ENCODE measurements around the gene KREMEN1. TPM values are rescaled to one million over a fixed set of nuclear protein-coding genes. Genes with fewer than 3 reads are reported as not detected.

Gene KREMEN1
- total and polyA plus RNA-seq, 8 donors = 5.4 to 34.5 (median 11.6) TPM

- intact Hi-C loops (cut with DNase I; ENCODE audit: low total_unique reads) = loop anchor here (10.0 kb wide), 2 partner anchors 57 to 147 kb away; partner anchors contain the start of gene ZNRF3
- H3K36me3 ChIP-seq = no peaks in the 10 kb centered on the region
- WGBS, 5 donors = 16 to 31% (median 20%) methylated on average over 13 to 18 of the region's 18 CpGs
- peak overlapping the region; percentile 73 to 95 (median 91) for H3K27ac ChIP-seq
- peaks cover 36 to 54% (median 50%) of the 10 kb centered on the region in 4 donors for H3K4me1 ChIP-seq
- H3K9me3 ChIP-seq = no peaks in the 10 kb centered on the region
- DNase-seq = peak; percentile 44 to 88
- TF ChIP-seq CTCF (IDR thresholded peaks at IDR 0.05) (peak in 1 of 7 experiments; percentile 6), EP300 (IDR thresholded peaks at IDR 0.05) (no peak), POLR2AphosphoS5 (IDR thresholded peaks at IDR 0.05) (peak; percentile 29 to 63 (median 32))
- peaks cover 0 to 20% (median 0%) of the 10 kb centered on the region in 3 donors for H3K27me3 ChIP-seq
- peak overlapping the region; percentile 41 to 52 (median 48) for H3K4me3 ChIP-seq
Observed at GRCh38 chr22:29031227-29032011, 41.4 kb upstream of the KREMEN1 start.

GRCh38 chr22:29032014-29032475 is 40.8 kb upstream of the KREMEN1 start:
- Histone ChIP-seq H3K27ac (peak overlapping the region; percentile 73 to 95 (median 91)), H3K36me3 (no peaks in the 10 kb centered on the region), H3K27me3 (peaks cover 0 to 20% (median 0%) of the 10 kb centered on the region in 3 donors), H3K4me3 (peak overlapping the region in 1 of 4 donors; percentile 51), H3K9me3 (no peaks in the 10 kb centered on the region), H3K4me1 (peaks cover 36 to 54% (median 50%) of the 10 kb centered on the region in 4 donors)
- no peak for TF ChIP-seq EP300 (IDR thresholded peaks at IDR 0.05)
- TF ChIP-seq POLR2AphosphoS5 (IDR thresholded peaks at IDR 0.05) = no peak
- TF ChIP-seq CTCF (IDR thresholded peaks at IDR 0.05) = no peak
- no peak for TF ChIP-seq POLR2A (IDR thresholded peaks at IDR 0.05)
- WGBS, 5 donors = 63 to 78% (median 76%) methylated on average over 8 of the region's 8 CpGs
- intact Hi-C loops (cut with DNase I; ENCODE audit: low total_unique reads) = loop anchor here (10.0 kb wide), 2 partner anchors 57 to 147 kb away; partner anchors contain the start of gene ZNRF3
- no peak for DNase-seq

- H3K4me3 ChIP-seq = no peak overlapping the region
- no peak for TF ChIP-seq EP300 (IDR thresholded peaks at IDR 0.05)
- no peak for TF ChIP-seq CTCF (IDR thresholded peaks at IDR 0.05)
- TF ChIP-seq POLR2A (IDR thresholded peaks at IDR 0.05) = no peak
- TF ChIP-seq POLR2AphosphoS5 (IDR thresholded peaks at IDR 0.05) = peak in 1 of 3 donors; percentile 58
- no peaks in the 10 kb centered on the region for H3K36me3 ChIP-seq
- H3K27me3 ChIP-seq = peaks cover 0 to 20% (median 0%) of the 10 kb centered on the region in 3 donors
- H3K9me3 ChIP-seq = no peaks in the 10 kb centered on the region
- WGBS, 5 donors = 27 to 57% (median 41%) methylated on average over 2 of the region's 2 CpGs
- peak overlapping the region; percentile 1 to 95 (median 91) for H3K27ac ChIP-seq
- intact Hi-C loops (cut with DNase I; ENCODE audit: low total_unique reads) = loop anchor here (10.0 kb wide), 2 partner anchors 58 to 148 kb away; partner anchors contain the start of gene ZNRF3
- DNase-seq = peak; percentile 34 to 40
- peaks cover 36 to 57% (median 50%) of the 10 kb centered on the region in 4 donors for H3K4me1 ChIP-seq
Observed at GRCh38 chr22:29032584-29032983, 40.3 kb upstream of the KREMEN1 start.

GRCh38 chr22:29037340-29037932 is 35.4 kb upstream of the KREMEN1 start:
- no peaks in the 10 kb centered on the region for H3K9me3 ChIP-seq
- no peak for TF ChIP-seq EP300 (IDR thresholded peaks at IDR 0.05)
- TF ChIP-seq POLR2AphosphoS5 (IDR thresholded peaks at IDR 0.05) = no peak
- TF ChIP-seq POLR2A (IDR thresholded peaks at IDR 0.05) = no peak
- TF ChIP-seq CTCF (IDR thresholded peaks at IDR 0.05) = no peak
- no peak overlapping the region for H3K4me3 ChIP-seq
- no peak for DNase-seq
- H3K27ac ChIP-seq = peak overlapping the region in 2 of 5 donors; percentile 36 to 59
- intact Hi-C loops (cut with DNase I; ENCODE audit: low total_unique reads) = loop anchor here (10.0 kb wide), 2 partner anchors 63 to 153 kb away; partner anchors contain the start of gene ZNRF3
- no peaks in the 10 kb centered on the region for H3K27me3 ChIP-seq
- H3K36me3 ChIP-seq = no peaks in the 10 kb centered on the region
- peaks cover 17 to 50% (median 36%) of the 10 kb centered on the region in 4 donors for H3K4me1 ChIP-seq
- WGBS, 5 donors = 31 to 58% (median 51%) methylated on average over 4 of the region's 4 CpGs
